H1 (cell line): ENCODE data around the gene GREM2.

Source experiments
- BRCA1 ChIP-seq: IDR thresholded peaks from 2 replicates; pipeline ENCODE4 v1.6.1; 2012; ENCODE audit warnings: low read depth, low read length, improper control_type of control experiment
- CBX8 ChIP-seq: fragments of 300-800, 300-1000 bp; sonication (generic); IDR thresholded peaks from 2 replicates; pipeline ENCODE4 v1.7.1; 2016; ENCODE audit warnings: low read depth, low read length, borderline replicate concordance
- JUN ChIP-seq: IDR thresholded peaks from 2 replicates; pipeline ENCODE4 v1.6.1; 2011; ENCODE audit warnings: low read depth, mild to moderate bottlenecking, improper control_type of control experiment, low read length
- POLR2A ChIP-seq, 2 experiments: IDR thresholded peaks; 1 replicate in 1 of 2; 2 replicates in 1 of 2; pipeline ENCODE4 v1.6.1; 2011; ENCODE audit warnings: low read depth in 2 of 2, low read length in 2 of 2, mild to moderate bottlenecking in 2 of 2; ENCODE audit errors: control extremely low read depth in 1 of 2
- TCF12 ChIP-seq: IDR thresholded peaks from 2 replicates; pipeline ENCODE4 v1.6.1; 2011; ENCODE audit warnings: low read depth, mild to moderate bottlenecking, low read length
- YY1 ChIP-seq: IDR thresholded peaks from 2 replicates; pipeline ENCODE4 v1.6.1; 2011; ENCODE audit warnings: low read depth, mild to moderate bottlenecking, low read length
- TF ChIP-seq, protein P1 (sequence below), 3 experiments: IDR thresholded peaks; 1 replicate in 2 of 3; 2 replicates in 1 of 3; pipeline versions ENCODE4 v1.5.1 to v1.6.1; 2011; ENCODE audit warnings: low read length in 3 of 3, mild to moderate bottlenecking in 3 of 3, inconsistent platforms in 2 of 3, low read depth in 1 of 3, moderate library complexity in 1 of 3; ENCODE audit not compliant: insufficient read depth in 1 of 3; ENCODE audit errors: control extremely low read depth in 1 of 3

DNA sequence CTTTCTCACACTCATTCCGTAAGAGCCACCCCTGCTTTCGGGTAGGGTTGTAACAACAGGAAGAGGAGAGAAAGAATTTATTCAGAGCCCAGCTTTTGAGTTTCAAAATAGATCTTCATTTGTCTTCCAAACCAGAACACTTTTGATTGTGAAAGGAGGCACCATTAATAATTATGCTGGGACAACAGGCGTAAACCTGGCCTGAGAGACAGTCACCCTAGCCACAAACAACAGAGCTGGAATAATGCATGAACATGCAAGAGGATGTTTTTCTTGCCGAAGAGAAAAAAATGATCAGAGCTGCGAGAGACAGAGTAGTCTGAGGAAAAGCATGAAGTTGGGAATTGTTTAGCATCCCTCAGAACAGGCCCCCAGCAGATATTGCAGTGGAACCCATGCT is 18.5 kb upstream of the GREM2 start:
- TF ChIP-seq, protein P1, sequence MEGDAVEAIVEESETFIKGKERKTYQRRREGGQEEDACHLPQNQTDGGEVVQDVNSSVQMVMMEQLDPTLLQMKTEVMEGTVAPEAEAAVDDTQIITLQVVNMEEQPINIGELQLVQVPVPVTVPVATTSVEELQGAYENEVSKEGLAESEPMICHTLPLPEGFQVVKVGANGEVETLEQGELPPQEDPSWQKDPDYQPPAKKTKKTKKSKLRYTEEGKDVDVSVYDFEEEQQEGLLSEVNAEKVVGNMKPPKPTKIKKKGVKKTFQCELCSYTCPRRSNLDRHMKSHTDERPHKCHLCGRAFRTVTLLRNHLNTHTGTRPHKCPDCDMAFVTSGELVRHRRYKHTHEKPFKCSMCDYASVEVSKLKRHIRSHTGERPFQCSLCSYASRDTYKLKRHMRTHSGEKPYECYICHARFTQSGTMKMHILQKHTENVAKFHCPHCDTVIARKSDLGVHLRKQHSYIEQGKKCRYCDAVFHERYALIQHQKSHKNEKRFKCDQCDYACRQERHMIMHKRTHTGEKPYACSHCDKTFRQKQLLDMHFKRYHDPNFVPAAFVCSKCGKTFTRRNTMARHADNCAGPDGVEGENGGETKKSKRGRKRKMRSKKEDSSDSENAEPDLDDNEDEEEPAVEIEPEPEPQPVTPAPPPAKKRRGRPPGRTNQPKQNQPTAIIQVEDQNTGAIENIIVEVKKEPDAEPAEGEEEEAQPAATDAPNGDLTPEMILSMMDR (IDR thresholded peaks at IDR 0.05; ENCODE audit: control extremely low read depth in 1 of 3, insufficient read depth in 1 of 3, low read depth in 1 of 3, low read length in 3 of 3): no peak
- TF ChIP-seq JUN (no peak), YY1 (no peak), CBX8 (no peak), BRCA1 (no peak), POLR2A (IDR thresholded peaks at IDR 0.05; ENCODE audit: control extremely low read depth in 1 of 2, low read depth in 2 of 2, low read length in 2 of 2) (no peak), TCF12 (no peak)
